ENCODE data around the gene TPCN2.

GRCh38 chr11:69055212-69055586 lies 6.5 kb downstream of the TPCN2 start:
- TF ChIP-seq CTCF (IDR thresholded peaks at IDR 0.05; ENCODE audit: low read depth, low read length, missing input control) (no peak), RXRA (IDR thresholded peaks at IDR 0.05) (peak; percentile 53), EGR1 (IDR thresholded peaks at IDR 0.05; ENCODE audit: low read depth in 2 of 2) (no peak), YY1 (IDR thresholded peaks at IDR 0.05) (no peak), RAD21 (IDR thresholded peaks at IDR 0.05) (peak in 1 of 2 donors; percentile 45), REST (IDR thresholded peaks at IDR 0.05) (no peak), FOXA1 (IDR thresholded peaks at IDR 0.05) (no peak), ATF3 (IDR thresholded peaks at IDR 0.05) (no peak), TAF1 (conservative IDR thresholded peaks at IDR 0.05) (no peak), MAX (IDR thresholded peaks at IDR 0.05) (no peak), GABPA (IDR thresholded peaks at IDR 0.05 in 1 of 2, conservative IDR thresholded peaks at IDR 0.05 in 1 of 2) (no peak), SP1 (IDR thresholded peaks at IDR 0.05) (peak; percentile 73)
